Muscle layer of duodenum (tissue), 2 donors: ENCODE results near the gene MELTF.
A peak's percentile ranks its signal among the peaks of the same experiment; 100 is the strongest.

Source experiments
- H3K27ac ChIP-seq: one replicate; pipeline ENCODE4 v1.7.0; 2013; ENCODE audit warnings: mild to moderate bottlenecking, low read length
- H3K27me3 ChIP-seq: one replicate; pipeline ENCODE4 v1.7.0; 2013; ENCODE audit warnings: low read depth, mild to moderate bottlenecking, control low read depth, low read length
- H3K36me3 ChIP-seq, 2 donors: one replicate each; pipeline ENCODE4 v1.7.0; 2013; ENCODE audit warnings: low read length in 2 of 2, control low read depth in 1 of 2, mild to moderate bottlenecking in 1 of 2; ENCODE audit not compliant: insufficient read depth in 2 of 2, control insufficient read depth in 1 of 2
- H3K4me1 ChIP-seq, 2 donors: one replicate each; pipeline ENCODE4 v1.7.0; 2013; ENCODE audit warnings: low read length in 2 of 2, mild to moderate bottlenecking in 2 of 2, control low read depth in 1 of 2, moderate library complexity in 1 of 2; ENCODE audit not compliant: insufficient read depth in 2 of 2, control insufficient read depth in 1 of 2
- H3K4me3 ChIP-seq, 2 donors: one replicate each; pipeline ENCODE4 v1.7.0; 2013; ENCODE audit warnings: low read length in 2 of 2, low read depth in 1 of 2, mild to moderate bottlenecking in 1 of 2
- H3K9me3 ChIP-seq, 2 donors: one replicate each; pipeline ENCODE4 v1.7.0; 2013; ENCODE audit warnings: low read length in 2 of 2, control low read depth in 1 of 2, mild to moderate bottlenecking in 1 of 2; ENCODE audit not compliant: control insufficient read depth in 1 of 2
- donor health status: healthy.

The MELTF gene

DNA sequence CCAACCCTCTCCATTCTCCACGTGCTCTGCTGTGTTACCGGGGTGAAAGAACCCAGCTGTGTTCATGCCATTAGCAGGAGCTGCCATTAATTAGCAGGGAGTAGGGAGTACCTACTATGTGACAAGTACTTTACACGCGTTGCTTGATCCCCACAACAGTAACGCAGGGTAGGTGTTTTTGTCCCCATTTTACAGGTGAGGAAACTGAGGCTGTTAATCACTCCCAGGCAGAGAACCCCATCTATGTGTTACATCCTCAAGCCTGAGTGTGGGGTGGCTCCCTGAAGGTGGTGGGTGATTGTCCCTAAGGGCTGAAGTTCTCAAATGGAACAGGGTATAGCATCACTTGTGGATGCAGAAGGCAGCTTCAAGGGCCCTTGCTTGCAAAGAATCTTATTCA lies 22.8 kb downstream of the MELTF start:
- Histone ChIP-seq H3K27me3 (no peaks in the 10 kb centered on the region), H3K9me3 (no peaks in the 10 kb centered on the region), H3K4me3 (no peak overlapping the region), H3K27ac (no peak overlapping the region), H3K4me1 (peaks cover 0 to 5% of the 10 kb centered on the region in 2 donors), H3K36me3 (no peaks in the 10 kb centered on the region)

DNA sequence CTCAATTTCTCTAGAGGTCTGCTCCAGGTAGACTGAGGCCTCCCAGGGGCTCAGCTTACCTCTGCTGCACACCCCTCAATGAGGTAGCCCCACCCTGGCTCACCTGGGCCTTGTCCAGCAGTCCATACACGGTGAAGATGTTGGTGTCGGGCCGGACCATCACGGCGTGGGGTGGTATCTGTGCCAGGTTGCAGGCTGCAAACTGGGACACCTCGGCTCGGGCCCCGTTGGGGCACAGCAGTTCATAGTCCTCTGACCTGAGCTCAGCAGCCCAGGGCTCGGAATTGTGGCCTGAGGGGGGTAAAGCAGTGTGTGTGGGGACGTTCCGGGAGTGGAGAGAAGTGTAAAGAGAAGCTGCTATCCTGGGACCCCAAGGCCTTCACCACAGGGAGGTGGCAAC lies 23.2 kb downstream of the MELTF start:
- H3K4me3 ChIP-seq = no peak overlapping the region
- H3K27ac ChIP-seq = no peak overlapping the region
- peaks cover 0 to 5% of the 10 kb centered on the region in 2 donors for H3K4me1 ChIP-seq
- H3K9me3 ChIP-seq = no peaks in the 10 kb centered on the region
- no peaks in the 10 kb centered on the region for H3K36me3 ChIP-seq
- H3K27me3 ChIP-seq = no peaks in the 10 kb centered on the region

DNA sequence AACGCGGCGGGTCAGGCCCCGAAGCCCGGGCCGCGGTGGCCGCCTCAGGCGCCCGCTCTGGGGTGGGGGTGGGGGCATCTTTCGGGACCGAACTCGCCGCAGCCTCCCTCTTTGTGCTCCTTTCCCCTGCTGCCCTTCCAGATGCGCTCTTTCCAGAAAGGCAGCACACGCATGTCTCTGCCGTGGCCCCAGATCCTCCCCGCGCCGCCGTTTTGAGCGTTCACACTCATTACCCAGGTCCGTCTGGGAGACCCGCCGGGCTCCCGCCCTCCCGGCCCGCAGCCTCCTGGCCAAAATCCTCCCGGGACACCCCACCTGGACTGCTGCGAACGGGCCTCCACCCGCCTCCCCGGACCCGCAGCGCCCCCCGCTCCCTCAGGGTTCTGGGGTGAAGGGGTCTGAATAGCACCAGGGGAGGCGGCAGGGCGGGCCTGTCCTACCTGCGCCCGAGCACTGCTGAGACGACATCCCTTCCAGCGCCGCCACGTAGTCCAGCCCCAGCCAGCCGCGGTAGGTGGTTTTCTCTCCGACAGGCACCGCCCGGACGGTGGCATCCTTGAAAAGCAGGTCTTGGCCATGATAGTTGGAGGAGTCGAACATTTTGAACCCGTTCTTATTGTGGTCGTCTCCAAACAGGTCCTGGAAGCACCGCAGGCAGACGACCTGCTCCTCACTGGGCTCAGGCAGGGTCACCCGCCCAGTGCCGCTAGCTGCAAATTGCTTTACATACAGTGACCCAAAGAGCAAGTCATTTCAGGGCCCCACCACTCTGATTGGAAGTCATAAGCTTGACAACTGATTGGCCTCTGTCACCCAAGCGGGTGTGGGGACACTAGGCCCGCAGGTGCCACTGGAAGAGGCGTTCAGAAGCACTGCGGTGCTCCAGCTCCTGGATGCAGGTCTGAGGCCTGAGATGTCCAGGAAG lies 25.9 kb downstream of the MELTF start:
- H3K9me3 ChIP-seq = no peaks in the 10 kb centered on the region
- no peaks in the 10 kb centered on the region for H3K27me3 ChIP-seq
- H3K27ac ChIP-seq = no peak overlapping the region
- H3K36me3 ChIP-seq = no peaks in the 10 kb centered on the region
- H3K4me1 ChIP-seq = peaks cover 0 to 5% of the 10 kb centered on the region in 2 donors
- H3K4me3 ChIP-seq = peak overlapping the region; percentile 48 to 60

DNA sequence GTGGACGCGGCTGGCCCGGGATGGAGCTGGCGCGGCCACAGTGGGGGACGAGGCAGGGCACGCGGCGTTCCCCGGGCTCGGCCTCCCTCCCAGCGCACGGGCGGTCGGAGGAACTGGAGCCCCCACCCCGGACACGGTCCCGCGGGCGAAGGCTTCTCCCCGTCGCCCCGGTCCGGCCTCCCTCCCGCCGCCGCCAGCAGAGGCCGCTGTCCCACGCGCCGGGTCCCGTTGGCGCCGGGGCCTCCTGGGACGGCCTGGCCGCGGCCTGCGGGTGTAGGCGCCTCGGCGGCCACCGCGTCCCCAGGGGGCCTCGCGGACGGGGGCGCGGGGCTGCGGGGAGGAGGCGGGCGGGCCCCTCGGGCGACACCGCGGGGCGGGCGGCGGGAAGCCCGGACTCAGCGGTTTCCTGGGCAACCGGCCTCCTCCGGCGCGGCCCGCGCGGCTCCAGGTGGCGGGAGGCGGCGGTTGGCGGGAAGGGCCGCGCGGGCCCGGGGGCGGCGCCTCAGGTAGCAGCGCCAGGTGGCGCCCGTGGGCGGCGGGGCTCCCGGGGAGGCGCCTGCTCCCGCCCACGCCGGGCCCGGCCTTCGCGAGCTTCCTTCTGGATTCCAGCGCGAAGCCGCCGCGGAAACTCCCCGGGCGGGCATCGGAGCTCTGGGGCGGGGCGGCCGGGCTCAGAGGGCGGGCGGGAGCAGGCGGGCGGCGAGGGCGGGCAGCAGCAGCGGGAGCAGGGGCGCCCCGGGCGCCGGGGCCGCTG lies 26.7 kb downstream of the MELTF start:
- peaks cover 0 to 5% of the 10 kb centered on the region in 2 donors for H3K4me1 ChIP-seq
- H3K9me3 ChIP-seq = no peaks in the 10 kb centered on the region
- peak overlapping the region in 1 of 2 donors; percentile 66 for H3K4me3 ChIP-seq
- H3K27ac ChIP-seq = no peak overlapping the region
- H3K27me3 ChIP-seq = no peaks in the 10 kb centered on the region
- no peaks in the 10 kb centered on the region for H3K36me3 ChIP-seq

DNA sequence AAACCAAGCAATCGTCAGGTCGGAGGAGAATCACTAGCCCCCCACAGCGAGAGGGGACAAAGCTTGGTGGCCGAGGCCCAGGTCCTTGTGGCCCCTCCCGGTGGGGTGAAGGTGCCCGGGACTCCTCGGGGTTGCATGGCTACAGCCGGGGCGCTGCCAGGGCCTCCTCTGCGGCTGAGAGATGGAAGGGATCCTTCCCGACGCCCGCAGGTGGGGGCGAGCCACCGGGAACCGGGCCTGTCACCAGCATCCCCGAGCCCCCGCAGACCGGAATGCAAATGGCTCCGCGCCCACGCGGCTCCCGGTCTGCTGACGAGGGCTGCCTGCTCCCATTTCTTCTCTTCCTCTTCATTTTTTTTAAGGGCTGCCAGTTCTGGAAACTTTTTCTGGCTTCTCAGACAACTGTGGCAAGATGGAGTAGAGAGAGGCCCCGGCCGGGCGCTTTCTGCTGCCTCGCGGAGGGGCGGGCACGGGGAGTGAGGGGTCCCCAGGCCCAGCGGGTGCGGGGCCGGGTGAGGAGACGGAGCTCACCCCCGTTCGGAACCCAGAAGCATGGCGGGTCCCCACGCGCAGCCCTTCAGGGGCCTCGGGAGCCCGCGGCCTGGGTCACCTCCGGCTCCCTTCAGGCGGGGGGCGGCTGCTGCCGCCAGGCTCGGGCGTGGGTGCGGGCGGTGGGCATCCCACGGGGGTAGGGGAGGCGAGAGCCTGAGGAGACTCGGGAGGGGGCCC lies 27.5 kb downstream of the MELTF start:
- Histone ChIP-seq H3K36me3 (no peaks in the 10 kb centered on the region), H3K4me1 (peaks cover 0 to 5% of the 10 kb centered on the region in 2 donors), H3K27me3 (no peaks in the 10 kb centered on the region), H3K9me3 (no peaks in the 10 kb centered on the region), H3K27ac (no peak overlapping the region), H3K4me3 (peak overlapping the region in 1 of 2 donors; percentile 66)

DNA sequence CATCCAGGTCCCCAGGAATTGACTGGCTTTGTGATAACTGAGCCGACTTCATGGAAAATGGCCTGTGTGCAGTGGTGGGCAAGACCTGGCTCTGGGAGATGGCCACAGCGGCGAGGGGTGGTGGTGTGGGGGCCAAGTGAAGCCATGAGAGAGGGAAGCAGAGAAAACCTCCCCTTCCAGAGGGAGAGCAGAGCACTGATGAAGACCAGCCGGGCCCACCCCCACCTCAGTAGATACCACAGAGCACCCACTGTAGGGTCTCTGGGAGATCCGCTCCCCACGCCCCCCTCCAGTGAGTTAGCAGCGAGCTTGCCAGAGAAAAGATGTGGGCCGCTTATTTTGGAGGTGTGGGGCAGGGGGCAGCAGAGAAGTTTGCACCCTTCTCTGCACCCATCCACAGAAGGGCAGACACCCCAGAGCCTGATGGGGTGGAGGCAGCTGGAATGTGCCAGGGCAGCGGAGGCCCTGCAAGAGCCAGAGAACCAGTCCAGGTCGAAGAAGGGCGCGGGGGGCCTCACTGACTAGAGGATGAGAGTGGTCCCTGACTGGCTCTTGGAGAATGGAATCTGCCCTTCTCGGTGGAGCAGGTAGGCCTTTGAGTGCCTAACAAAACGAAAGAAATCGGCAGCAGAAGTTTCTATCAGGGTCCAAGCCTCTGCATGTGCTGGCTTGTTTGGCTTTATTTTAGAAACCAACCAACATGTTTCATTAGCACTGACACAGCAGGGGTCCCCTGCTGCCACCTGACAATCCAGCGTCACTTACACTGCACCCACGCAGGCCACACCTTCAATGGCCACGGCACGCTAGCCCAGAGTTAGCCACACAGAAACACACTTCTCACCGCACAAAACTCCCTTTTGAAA lies 28.3 kb downstream of the MELTF start:
- peak overlapping the region in 1 of 2 donors; percentile 66 for H3K4me3 ChIP-seq
- H3K9me3 ChIP-seq = no peaks in the 10 kb centered on the region
- peaks cover 0 to 5% of the 10 kb centered on the region in 2 donors for H3K4me1 ChIP-seq
- no peak overlapping the region for H3K27ac ChIP-seq
- H3K36me3 ChIP-seq = no peaks in the 10 kb centered on the region
- H3K27me3 ChIP-seq = no peaks in the 10 kb centered on the region

DNA sequence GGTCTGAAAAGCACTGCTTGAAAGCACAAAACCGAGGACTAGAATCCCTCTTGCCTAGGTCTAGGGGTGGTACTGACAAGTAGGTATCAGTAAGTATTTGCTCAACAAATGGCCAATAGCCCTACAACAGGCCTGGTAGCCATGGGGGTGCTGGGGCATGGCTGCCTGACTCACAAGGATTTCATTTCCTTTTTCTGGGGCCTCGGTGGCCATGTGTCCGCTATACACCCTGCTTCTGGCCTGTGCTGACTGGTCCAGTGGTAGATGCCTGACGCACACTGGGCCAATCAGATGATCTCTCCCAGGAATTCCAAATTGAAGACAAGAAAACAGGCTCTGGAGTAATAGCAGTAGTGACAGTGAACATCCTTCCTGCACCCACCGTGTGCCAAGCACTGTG lies 29.4 kb downstream of the MELTF start:
- peaks cover 0 to 5% of the 10 kb centered on the region in 2 donors for H3K4me1 ChIP-seq
- H3K36me3 ChIP-seq = no peaks in the 10 kb centered on the region
- no peak overlapping the region for H3K4me3 ChIP-seq
- no peaks in the 10 kb centered on the region for H3K27me3 ChIP-seq
- H3K27ac ChIP-seq = no peak overlapping the region
- H3K9me3 ChIP-seq = no peaks in the 10 kb centered on the region

DNA sequence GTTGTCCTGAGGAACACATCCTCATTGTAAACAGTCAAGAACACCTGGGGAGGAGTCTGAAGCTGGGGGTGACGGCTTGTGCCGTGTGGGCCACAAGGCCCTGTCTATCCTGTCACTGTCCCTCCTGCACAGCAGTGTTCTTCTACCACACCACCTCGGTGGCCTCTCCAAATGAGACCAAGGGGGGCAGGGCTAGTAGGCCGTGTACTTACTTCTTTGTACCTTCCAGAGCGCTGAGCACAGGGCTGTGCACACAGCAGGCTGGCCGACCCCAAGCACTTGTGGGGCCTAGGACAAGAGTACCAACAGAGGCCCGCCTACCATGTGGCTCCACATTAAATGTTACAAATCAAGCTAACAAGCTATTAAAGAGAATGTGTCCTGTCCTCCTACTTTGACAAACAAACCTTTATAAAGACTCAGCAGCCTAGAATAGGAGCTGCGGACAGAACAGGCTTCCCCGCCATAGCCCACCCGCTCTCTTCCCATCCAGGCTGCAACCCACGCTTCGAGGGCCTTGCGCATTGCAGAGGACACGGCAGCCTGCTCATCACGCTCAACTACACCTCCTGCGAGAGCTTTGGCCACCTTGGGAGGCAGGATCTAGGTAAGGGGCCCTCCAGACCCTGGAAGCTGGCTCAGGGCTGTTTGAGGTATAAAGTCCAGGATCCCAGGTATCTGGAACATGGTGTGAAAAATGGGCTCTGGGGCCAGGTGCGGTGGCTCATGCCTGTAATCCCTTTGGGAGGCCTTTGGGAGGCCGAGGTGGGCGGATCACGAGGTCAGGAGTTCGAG lies 30.5 kb downstream of the MELTF start:
- Histone ChIP-seq H3K27me3 (no peaks in the 10 kb centered on the region), H3K4me3 (no peak overlapping the region), H3K36me3 (no peaks in the 10 kb centered on the region), H3K27ac (no peak overlapping the region), H3K9me3 (no peaks in the 10 kb centered on the region), H3K4me1 (peaks cover 0 to 5% of the 10 kb centered on the region in 2 donors)

DNA sequence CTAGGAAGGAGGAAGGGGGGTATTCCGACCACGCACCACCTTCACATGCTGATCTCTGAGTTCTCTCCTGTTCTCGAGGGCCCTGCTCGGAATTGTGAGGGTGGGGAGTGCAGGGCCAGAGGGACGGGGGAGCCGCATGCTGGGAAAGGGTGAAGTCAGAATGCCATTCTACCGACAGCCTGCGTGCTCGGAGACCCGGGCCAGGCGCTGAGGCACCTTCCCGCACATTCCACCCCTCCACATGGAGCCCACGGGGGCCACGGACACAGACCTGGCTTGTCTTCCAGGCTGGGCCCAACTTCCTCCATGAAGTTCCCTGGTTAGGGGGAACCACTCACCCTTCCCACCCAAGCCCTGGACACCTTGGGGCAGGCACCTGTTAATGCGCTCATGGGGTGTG lies 32.3 kb downstream of the MELTF start:
- no peaks in the 10 kb centered on the region for H3K27me3 ChIP-seq
- no peak overlapping the region for H3K27ac ChIP-seq
- H3K4me3 ChIP-seq = no peak overlapping the region
- no peaks in the 10 kb centered on the region for H3K4me1 ChIP-seq
- no peaks in the 10 kb centered on the region for H3K9me3 ChIP-seq
- H3K36me3 ChIP-seq = no peaks in the 10 kb centered on the region
